Peyer's patch (tissue), 4 donors: ENCODE data around the gene ACTL10.

Experiments used
- POLR2A ChIP-seq, 2 donors: fragments of 450-650 bp; IDR thresholded peaks; one replicate each; pipeline ENCODE4 v1.5.1; 2017; ENCODE audit warnings: antibody characterized with exemption in 2 of 2, mild to moderate bottlenecking in 2 of 2, moderate library complexity in 2 of 2
- TF ChIP-seq, protein P1 (sequence below), 6 experiments: fragments of 450-650 bp in 4 of 6; fragments of 200-600 bp in 2 of 6; sonication (generic) in 1 of 6; IDR thresholded peaks; one replicate each; pipeline ENCODE4 v1.5.1; 2017 to 2019; ENCODE audit warnings: antibody characterized with exemption in 6 of 6, mild to moderate bottlenecking in 3 of 6, moderate library complexity in 1 of 6

DNA sequence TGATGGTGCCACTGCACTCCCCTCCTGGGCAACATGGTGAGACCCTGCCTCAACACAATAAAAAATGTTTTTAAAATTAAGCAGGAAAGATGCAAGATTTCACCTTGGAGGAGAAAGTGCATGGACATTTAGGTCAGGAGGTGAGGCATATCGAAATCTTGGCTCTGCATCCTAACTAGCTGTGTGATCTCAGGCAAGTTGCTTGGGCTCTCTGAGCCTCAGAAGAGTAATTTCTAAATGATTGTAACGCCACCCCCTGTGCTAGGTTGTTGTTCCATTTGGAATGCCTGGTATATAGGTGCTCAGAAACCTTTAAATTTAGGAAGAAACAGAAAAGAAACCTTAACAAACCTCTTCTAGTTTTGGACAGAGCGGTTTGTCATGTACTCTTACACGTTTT, 40.6 kb upstream of the ACTL10 start:
- TF ChIP-seq, protein P1, sequence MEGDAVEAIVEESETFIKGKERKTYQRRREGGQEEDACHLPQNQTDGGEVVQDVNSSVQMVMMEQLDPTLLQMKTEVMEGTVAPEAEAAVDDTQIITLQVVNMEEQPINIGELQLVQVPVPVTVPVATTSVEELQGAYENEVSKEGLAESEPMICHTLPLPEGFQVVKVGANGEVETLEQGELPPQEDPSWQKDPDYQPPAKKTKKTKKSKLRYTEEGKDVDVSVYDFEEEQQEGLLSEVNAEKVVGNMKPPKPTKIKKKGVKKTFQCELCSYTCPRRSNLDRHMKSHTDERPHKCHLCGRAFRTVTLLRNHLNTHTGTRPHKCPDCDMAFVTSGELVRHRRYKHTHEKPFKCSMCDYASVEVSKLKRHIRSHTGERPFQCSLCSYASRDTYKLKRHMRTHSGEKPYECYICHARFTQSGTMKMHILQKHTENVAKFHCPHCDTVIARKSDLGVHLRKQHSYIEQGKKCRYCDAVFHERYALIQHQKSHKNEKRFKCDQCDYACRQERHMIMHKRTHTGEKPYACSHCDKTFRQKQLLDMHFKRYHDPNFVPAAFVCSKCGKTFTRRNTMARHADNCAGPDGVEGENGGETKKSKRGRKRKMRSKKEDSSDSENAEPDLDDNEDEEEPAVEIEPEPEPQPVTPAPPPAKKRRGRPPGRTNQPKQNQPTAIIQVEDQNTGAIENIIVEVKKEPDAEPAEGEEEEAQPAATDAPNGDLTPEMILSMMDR (IDR thresholded peaks at IDR 0.05), result no peak
- TF ChIP-seq POLR2A (IDR thresholded peaks at IDR 0.05), result no peak
